AG04449 (cell line): ENCODE data around the gene ENAH.

Source experiments
- CTCF ChIA-PET: fragments of 350-600 bp; formaldehyde crosslinking; extraction: SDS; loops from one replicate; lab custom pipeline; 2021; ENCODE audit warnings: antibody characterized with exemption; lab: Yijun Ruan, JAX
- POLR2A ChIA-PET: fragments of 400-600, 350-600 bp; formaldehyde crosslinking; extraction: SDS; loops from one replicate; lab custom pipeline; 2020; ENCODE audit warnings: antibody characterized with exemption, inconsistent platforms; lab: Yijun Ruan, JAX
- DNase-seq: peaks from one replicate; pipeline ENCODE4 v3.0.0-alpha.2; 2010; ENCODE audit warnings: low read depth, low spot score
- H3K4me3 ChIP-seq: 2 replicates; pipeline ENCODE4 v1.5.1; 2011; ENCODE audit warnings: low read depth, mild to moderate bottlenecking, control low read depth, low read length
- CTCF ChIP-seq: IDR thresholded peaks from one replicate; pipeline ENCODE4 v1.5.1; 2011; ENCODE audit warnings: mild to moderate bottlenecking, moderate library complexity, low read length, control low read depth, inconsistent platforms; ENCODE audit not compliant: insufficient read depth; ENCODE audit errors: missing control alignments

The ENAH gene

GRCh38 chr1:225539575-225539974 is 113.3 kb downstream of the ENAH start:
- POLR2A ChIA-PET, result no interaction called here
- TF ChIP-seq CTCF, result no peak
- DNase-seq, result no peak
- CTCF ChIA-PET, result interaction anchor here (1.6 to 2.1 kb wide), 3 partner anchors 14 to 232 kb away, joined by 4 to 9 read pairs (median 4); no protein-coding TSS in a partner anchor
- no peak overlapping the region for H3K4me3 ChIP-seq

GRCh38 chr1:225539069-225539468 is 113.9 kb downstream of the ENAH start:
- TF ChIP-seq CTCF, result no peak
- H3K4me3 ChIP-seq, result no peak overlapping the region
- no peak for DNase-seq
- CTCF ChIA-PET, result interaction anchor here (1.6 to 2.1 kb wide), 3 partner anchors 14 to 233 kb away, joined by 4 to 9 read pairs (median 4); no protein-coding TSS in a partner anchor
- POLR2A ChIA-PET, result no interaction called here

- POLR2A ChIA-PET, result no interaction called here
- H3K4me3 ChIP-seq, result no peak overlapping the region
- DNase-seq, result no peak
- TF ChIP-seq CTCF, result no peak
- CTCF ChIA-PET, result no interaction called here
Observed at GRCh38 chr1:225537554-225538251, 115.2 kb downstream of the ENAH start.

- ChIA-PET POLR2A (interaction anchor here (1.1 kb wide), 1 partner anchor 10 kb away, joined by 3 read pairs; no protein-coding TSS in a partner anchor), CTCF (interaction anchor here (0.7 to 3.3 kb wide), 7 partner anchors 10 to 311 kb away, joined by 3 to 14 read pairs (median 4); no protein-coding TSS in a partner anchor)
- no peak for DNase-seq
- TF ChIP-seq CTCF, result no peak
- H3K4me3 ChIP-seq, result no peak overlapping the region
Observed at GRCh38 chr1:225535280-225535679, 117.6 kb downstream of the ENAH start.

GRCh38 chr1:225534772-225535171 is 118.2 kb downstream of the ENAH start:
- DNase-seq, result no peak
- ChIA-PET CTCF (interaction anchor here (0.9 to 3.3 kb wide), 7 partner anchors 11 to 242 kb away, joined by 3 to 14 read pairs (median 4); no protein-coding TSS in a partner anchor), POLR2A (interaction anchor here (1.1 kb wide), 1 partner anchor 11 kb away, joined by 3 read pairs; no protein-coding TSS in a partner anchor)
- no peak for TF ChIP-seq CTCF
- no peak overlapping the region for H3K4me3 ChIP-seq

GRCh38 chr1:225534135-225534534 is 118.8 kb downstream of the ENAH start:
- no peak overlapping the region for H3K4me3 ChIP-seq
- TF ChIP-seq CTCF, result no peak
- CTCF ChIA-PET, result interaction anchor here (1.0 to 3.3 kb wide), 4 partner anchors 11 to 241 kb away, joined by 3 to 14 read pairs (median 6); no protein-coding TSS in a partner anchor
- DNase-seq, result no peak
- POLR2A ChIA-PET, result no interaction called here
